Right forelimb (tissue), 1 donor: ENCODE results near the gene FAM219B.
"Not testable (repeated sequence)": the region's sequence is repeated elsewhere in the genome, so short reads cannot be mapped to it uniquely, and the experiment has no call there.

Experiments
- DNase-seq: peaks from one replicate; pipeline ENCODE4 v3.0.0-alpha.2; 2018

The FAM219B gene, protein sequence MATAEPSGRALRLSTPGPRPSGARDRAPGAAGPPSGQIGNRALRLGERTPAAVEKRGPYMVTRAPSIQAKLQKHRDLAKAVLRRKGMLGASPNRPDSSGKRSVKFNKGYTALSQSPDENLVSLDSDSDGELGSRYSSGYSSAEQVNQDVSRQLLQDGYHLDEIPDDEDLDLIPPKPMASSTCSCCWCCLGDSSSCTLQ

DNA sequence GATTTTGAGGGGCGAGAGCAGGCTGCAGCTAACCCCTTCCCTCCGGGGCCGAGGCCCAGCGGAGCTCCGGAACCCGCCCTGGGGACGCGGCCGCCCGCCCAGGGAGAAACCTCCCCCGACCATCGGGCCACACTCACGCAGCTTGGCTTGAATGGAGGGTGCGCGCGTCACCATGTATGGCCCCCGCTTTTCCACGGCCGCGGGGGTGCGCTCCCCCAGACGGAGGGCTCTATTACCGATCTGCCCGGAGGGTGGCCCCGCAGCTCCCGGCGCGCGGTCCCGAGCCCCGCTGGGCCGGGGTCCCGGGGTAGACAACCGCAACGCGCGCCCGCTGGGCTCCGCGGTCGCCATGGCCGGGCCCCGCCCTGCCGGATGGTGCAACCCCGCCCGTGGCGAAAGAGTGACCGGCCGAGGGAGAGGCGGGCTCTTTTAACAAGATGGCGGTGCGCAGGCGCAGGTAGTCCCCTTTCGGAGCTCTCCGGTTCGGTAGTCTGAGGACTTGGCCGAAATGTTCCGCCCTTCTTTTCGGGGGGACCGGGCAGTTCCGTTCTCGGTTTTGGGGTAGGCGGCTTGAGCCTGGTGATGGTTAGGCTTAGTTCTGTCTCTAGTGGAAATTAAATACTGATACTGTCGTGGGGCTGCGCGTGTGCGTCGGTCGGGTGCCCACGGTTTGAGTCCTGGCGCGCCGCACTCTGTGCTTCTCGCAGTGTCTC, at the start of gene FAM219B:
Gene FAM219B, minus strand, starts transcription at position 402 of the 713 bp plus-strand sequence. Its CDS starts 51 bp downstream, at position 351.
- DNase-seq, result peak; percentile 91

DNA sequence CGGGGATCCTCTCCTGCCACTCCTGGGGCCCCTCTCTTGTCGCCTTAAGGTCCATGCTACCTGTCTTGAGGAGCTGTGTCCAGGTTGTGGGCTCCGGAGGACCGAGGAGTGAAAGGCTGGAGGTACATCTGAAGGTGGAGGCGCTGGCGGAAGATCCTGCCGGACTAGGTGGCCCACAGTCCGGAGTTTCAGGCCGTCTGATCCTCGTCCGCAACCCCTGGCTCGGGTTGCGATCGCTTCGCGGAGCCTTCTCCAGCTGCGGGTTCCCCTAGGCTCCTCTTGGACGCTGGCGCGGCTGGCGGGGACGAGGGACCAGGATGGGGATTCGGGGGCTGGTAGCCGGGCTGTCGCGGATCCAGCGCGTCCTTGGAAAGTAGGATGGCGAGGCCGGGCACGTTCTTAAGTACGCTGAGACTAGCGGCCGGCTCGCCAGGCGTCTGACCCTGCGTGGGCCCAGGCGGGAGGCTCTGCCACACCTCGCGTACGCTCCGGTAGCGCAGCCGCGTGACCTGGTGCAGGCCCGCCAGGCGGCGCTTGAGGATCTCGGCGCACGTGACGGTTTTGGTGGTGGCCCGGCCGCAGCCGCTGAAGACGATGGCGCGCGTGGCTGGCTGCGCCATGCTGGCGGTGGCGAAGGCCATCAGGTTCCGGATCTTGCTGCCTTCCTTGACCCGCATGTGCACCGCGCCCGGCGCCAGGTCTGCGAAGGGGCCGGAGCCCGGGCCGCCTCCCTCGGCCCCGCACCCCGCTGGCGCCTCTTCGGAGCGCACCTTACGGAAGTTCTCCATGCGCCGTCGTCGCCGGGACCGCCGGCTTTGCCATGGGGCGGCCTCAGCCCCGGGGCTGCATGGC, 49.4 kb upstream of the FAM219B start:
- peak; percentile 76 for DNase-seq

DNA sequence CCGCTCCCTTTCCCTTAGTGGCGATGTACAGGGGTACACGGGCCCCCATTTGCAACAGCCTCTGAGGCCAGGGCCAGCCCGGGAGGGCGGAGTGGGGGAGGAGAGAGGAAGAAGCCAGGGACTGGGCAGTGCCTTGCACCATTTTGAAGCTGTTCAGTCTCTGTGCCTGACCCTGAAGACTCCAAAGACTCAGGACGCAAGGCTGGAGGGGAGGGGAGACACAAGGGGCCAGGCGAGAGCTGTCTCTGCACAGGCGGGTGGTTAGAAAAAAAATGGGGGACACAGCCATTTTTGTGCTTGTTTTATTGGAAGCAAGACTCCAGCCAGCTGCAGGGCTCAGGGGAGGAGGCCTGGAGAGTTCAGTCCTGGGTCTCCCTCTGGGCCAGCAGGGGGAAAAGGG, 48.4 kb upstream of the FAM219B start:
- DNase-seq, result no peak

DNA sequence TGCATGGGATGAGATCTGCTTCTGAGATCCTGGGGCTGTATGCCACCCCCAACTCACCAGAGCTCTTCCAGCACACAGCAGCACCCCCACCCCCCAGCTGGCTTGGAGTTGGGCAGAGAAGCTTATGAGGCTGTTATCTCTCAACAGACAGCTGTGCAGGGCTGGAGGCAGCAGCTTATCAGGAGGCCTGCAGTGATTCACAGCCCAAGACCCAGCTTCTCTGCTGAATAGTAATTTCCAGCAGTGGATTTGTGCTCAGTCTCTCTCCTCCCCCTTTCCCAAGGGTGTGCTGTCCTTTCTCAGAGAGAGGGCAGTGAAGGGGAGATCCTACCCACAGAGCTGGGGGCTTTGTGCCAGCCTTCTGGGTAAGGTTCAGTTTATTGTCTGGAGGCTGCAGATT, 47.9 kb upstream of the FAM219B start:
- no peak for DNase-seq

DNA sequence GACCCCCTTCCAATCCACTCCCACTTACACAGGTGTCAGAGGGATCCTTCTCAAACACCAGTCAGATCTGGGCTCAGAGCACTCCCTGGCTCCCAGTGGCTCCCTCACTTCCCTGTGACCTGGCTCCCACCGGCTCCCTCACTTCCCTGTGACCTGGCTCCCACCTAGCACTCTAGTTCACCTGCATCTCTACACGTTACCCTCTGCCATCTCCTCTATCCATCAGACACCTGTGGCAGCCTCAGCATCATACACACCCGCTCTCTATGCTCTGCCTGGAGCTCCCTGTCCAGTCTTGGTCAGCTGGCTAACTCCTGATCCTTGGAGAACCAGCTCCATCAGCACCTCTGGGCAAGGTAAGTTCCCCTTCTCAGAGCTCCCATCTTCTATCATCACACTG, 44.4 kb upstream of the FAM219B start:
- no peak for DNase-seq

DNA sequence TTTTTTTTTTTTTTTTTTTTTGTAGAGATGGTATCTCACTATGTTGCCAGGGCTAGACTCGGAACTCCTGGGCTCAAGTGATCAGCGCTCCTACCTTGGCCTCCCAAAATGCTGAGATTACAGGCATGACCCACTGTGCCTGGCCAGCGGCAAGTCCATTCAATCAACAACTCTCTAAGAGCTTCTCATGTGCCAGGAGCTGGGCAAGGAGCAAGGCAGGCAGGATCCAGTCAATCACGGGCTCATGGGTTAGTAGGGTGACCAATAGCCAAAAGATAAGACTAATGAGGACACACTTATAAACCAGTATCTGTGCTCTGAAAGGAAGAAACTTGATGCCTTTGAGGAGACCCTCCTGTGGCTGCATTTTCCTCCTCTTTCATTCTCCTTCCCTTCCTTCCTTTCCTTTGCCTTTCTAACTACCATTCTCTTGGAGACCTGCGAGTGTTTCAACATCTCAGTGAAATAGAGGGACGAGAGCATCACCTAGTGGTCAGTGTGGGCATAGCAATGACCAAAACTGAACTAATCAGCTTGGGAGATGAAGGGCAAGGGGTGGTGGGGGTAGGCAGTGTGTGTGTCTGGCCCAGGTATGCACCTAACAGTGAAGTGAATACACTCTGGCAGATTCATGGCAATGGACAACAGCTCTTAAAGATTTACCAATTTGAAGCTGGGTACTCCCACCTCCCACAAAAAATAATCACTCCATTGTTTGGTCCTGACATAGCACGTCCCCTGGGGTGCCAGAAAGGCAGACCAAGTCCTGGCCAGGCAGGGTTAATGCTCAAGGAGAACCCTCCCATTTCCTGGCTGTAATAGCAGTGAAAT, 43.6 kb upstream of the FAM219B start:
- DNase-seq, result peak; percentile 83

DNA sequence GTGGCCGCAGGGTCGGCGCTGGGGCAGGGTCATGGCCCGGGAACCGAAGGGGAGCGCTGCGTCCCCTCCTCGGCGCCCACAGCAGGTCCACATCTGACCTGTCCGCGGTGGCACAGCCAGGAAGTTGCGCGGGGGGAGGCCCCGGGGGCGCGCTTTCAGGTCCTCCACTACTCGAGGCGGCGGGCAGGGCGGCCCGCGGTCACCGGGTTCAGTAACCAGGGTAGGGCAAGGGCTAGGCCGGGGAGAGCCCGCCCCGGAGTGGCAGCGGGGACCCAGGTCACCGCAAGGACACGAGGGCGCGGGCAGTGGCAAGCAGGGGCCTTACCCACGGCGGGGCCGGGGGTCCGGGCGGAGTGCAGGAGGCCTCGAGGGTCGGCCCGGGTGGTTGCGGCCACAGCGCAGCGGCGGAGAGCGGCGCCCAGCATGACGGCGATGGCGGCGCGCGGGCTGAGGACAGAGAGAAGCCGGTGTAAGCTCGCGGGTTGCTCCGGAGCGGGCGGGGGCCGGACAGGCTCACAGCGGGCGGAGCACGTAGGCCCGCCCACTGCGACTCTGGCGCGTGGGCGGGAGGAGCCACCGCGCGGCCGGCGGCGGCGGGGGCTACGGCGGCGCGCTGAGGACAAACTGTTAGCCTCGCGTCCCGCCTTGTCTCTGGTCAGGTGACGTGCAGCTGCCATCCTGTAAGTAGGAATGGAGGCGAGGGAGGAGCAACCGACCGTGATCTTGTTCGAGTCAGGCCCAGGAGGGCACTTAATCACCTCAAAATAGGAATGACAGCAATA, 31.1 kb upstream of the FAM219B start, which contains the start of gene COX5A:
Gene COX5A, minus strand, starts transcription at position 484 of the 782 bp plus-strand sequence. Its CDS starts 59 bp downstream, at position 425.
- DNase-seq, result peak; percentile 95

DNA sequence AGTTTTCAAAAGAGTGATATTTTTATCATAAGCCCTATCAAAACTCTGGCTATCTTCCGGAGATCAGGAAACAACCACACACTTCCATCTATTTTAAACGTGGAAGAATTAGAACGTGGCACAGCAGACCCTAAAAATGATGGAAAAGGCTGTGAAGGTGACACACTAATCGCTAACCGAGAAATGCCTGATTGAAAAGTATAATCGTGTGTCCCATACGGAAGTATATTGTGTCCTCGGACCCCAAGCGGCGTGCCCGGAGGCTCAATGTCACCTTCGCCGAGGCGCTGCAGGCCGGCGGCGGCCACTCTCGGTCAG, 30.6 kb upstream of the FAM219B start:
- no peak for DNase-seq

DNA sequence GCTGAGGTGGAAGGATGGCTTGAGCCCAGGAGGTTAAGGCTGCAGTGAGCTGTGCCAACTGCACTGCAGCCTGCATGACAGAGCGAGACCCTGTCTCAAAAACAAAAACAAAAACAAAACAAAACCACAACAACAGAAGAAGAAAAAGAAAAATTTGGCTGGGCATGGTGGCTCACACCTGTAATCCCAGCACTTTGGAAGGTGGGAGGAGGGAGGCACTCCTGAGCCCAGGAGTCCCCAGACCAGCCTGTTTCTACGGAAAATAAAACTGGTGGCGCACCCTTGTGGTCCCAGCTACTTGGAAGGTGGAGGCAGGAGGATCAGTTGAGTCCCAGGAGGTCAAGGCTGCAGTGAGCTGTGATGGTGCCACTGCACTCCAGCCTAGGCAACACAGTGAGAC, 28.5 kb upstream of the FAM219B start:
- DNase-seq, result not testable (repeated sequence)

DNA sequence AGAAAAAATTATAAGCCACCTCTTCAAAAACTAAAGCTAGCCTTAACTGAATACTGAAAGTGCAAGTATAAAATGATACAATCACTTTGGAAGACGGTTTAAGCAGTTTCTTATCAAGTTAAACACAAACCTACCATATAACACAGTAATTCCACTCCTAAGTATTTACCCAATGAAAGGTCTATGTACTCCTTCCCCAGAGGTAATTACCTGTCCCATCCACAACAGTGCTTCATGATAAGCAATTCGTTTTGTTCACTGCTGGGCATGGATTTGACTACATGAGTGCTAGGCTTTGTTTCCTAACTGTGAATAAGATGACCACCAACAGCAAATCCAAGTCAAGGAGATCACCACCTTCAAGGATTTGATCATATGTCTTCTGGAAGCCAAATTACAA, 26.9 kb upstream of the FAM219B start:
- no peak for DNase-seq

DNA sequence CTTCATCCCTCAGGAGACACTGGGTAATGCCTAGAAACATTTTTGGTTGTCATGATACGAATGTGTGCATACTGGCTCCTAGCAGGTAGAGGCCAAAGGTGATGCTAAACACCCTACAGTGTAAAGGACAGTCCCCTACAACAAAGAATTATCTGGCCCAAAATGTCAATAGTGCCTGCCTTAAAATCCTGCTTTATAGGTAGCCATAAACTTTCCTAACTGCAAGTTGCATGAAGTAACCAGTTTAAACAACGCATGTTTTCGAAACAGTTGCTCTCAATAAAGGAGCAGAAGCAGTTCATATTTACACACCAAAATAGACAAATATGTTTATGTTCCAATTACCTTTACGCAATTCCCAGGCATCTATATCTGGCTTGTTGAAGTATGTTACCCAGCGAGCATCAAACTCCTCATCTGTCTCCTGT, 22.1 kb upstream of the FAM219B start:
- no peak for DNase-seq

DNA sequence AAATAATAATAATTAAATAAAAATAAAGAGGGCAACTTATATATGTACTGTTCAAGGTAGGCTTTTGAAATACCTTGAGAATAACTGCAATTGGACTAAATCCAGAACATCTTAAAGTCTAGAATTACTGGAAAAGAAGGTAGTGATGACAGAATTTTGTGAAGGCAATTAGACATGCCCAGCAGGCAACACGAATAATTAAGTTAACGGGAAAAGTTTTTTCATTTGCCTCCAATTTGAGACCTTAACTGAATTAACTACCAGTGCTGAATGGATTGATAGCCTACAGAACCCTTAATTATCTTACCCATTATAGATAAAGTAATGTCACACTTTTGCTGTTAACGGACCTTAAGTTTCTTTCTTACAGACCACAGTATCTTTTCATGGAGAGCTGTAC, 17.9 kb upstream of the FAM219B start:
- DNase-seq, result no peak

DNA sequence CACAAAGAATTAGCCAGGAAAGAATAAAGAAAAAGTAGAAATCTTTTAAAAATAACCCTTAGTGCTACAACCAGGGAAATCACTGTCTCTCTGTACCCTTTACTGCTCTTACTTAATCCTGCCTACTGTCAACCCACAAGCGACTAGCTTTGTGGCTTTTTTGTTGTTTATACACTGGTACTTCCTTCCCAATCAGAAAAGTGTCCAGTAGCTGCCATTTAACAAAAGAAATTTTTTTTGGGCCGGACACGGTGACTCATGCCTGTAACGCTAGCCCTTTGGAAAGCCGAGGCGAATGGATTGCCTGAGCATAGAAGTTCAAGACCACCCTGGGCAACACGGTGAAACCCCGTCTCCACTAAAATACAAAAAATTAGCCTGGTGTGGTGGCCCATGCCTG, 13.8 kb upstream of the FAM219B start:
- DNase-seq, result no peak

DNA sequence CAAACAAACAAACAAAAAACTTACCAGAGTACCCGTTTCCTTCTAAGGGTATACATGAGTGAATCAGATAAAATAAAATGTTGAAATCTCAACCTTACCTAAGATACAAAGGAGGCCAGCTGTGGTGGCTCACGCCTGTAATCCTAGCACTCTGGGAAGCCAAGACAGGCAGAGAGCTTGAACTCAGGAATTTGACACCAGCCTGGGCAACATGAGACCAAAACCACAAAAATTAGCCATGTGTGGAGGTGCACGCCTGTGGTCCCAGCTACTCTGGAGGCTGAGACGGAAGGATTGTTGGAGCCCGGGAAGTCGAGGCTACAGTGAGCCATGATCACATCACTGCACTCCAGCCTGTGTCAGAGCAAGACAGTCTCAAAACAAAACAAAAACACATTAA, 11.0 kb upstream of the FAM219B start:
- DNase-seq, result no peak

DNA sequence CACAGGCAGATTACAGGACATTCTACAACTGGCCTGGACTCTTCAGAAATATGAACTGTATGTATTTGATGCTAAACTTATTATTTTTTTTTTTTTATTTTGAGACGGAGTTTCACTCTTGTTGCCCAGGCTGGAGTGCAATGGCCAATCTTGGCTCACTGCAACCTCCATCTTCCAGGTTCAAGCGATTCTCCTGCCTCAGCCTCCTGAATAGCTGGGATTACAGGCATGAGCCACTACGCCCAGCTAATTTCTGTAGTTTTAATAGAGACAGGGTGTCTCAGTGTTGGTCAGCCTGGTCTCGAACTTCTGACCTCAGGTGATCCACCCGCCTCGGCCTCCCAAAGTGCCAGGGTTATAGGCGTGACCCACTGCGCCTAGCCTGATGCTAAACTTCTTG, 7.1 kb upstream of the FAM219B start:
- DNase-seq, result not testable (repeated sequence)

DNA sequence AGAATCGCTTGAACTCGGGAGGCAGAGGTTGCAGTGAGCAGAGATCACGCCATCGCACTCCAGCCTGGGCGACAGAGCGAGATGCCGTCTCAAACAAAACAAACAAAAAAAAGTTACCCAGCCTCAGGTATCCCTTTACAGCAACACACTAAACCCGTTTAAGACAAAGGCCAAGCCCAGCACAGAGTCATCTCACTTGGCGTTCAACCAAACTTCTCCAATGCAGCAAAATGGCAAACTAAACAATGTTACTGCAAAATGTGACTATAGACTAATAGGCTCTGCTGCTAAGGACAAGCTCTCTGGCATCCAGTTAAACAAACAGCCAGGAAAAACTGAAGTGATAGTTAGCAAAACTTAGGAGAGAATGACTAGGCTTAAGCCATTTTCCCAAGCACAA, 6.4 kb upstream of the FAM219B start:
- no peak for DNase-seq

DNA sequence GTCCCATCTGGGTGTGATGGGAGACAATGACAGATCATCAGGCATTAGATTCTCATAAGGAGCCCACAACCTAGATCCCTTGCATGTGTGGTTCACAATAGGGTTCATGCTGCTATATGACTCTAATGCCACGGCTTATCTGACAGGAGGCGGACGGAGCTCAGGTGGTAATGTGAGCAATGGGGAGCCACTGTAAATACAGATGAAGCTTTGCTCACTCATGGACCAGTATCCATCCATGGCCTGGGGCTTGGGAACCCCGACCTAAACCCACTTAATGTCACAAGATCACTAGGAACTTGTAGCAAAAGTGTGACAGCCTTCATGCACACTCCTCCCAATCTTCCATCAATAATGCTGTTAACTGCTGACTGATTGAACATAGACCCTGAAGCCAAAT, 2.0 kb upstream of the FAM219B start:
- no peak for DNase-seq

DNA sequence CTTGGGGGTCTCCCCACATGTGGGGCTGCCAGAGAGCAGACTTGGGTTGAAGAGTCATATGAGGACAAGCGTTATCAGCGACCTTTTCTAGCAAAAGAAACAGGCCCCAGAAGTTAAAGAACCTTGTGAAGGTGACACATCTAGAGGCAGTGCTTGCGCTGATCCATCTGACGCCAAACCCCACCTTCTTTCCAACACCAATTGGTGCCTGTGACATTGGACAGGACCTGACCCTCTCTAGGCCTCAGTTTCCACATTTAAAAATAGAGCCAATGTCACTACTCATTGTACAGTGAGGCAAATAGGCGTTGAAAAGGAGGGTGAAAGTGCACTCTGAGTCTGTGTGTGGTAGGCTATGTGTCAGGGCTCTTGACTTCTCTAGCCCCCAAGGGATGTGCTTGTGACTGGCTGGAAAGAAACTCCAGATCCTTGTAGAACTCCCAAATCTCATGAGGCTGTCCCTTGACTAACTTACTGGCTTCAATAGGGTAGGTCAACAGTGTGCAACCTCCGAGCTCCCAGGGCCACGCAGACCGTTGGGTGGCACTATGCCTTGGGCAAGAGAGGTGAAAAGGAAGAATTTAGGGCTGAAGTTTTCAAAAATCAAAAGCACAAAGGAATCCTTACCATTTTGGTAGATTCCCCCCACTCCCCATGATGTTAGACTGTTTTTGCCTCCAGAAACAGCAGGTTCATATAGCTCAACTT, 666 bp upstream of the FAM219B start:
- DNase-seq, result no peak

DNA sequence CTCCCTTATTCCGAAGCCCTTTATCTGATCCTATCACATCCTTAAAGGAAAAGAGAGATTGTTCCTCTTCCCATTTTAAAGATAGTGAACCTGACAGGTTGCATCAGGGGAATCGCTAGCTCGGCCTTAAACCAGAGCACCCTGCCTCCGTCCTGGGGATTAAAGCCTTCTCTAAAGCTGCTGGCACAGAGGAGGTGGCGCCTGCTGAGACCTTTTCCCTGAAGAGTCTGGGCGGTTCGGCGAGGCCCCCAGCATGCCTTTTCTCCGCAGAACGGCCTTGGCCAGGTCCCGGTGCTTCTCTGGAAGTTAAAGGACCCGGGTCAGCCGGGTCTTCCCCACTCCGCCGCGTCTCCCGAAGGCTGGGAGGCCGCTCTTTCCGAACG, 593 bp downstream of the FAM219B start:
- DNase-seq, result no peak

DNA sequence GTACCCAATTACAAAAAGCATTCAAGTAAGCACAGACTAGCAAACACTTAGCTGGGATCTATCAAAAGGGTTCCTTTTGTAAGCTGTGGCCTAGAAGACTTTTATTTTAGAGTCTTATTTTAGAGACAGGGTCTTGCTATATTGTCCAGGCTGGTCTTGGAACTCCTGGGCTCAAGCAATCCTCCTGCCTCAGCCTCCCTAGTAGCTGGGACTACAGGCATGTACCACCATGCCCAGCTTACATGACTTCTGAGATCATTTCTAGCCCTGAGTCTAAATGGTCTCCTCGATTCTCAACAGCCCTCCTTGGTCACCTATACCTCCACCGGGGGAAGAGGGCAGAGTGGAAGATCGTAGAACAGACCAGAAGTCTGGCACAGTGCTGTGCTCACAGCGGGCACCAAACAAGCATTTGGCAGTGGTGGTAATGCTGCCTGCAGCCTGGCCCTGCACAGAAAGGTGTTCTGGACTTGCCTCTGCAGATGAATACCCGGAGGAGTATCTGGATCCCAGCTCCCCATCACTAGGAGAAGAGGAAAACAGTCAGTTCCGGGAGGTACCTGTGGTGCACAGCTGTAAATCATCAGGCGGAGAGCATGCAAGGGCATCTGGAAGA, 2.4 kb downstream of the FAM219B start:
- no peak for DNase-seq

DNA sequence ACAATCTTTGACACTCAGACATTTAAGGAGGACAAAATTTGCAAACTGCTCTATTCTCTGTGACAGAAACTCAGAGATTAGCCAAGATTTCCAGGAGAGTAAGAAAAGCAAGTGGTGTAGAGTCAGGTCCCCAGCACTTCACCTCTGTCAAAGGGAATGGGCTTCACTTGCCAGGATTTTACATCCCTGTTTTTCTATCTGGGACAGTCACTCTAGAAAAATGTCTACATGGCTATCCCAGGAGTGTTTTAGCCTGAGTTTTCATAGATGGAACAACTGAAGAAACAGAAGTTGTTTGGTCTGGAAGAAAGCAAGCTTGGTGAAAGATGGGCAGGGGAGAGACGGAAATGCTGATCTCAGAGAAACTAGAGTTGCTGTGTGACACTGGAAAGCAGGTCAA, 3.0 kb downstream of the FAM219B start:
- no peak for DNase-seq
